ENCODE results near the gene PPP2R5D. TPM values are rescaled to one million over a fixed set of nuclear protein-coding genes. Genes with fewer than 3 reads are reported as not detected.

Gene PPP2R5D
- 29.1 and 35.0 TPM in 2 replicates for total RNA-seq (2014; rRNA removed; shearing (Covaris generic))
- 35.6 and 39.5 TPM in 2 replicates for total RNA-seq (2022)
- Bru-seq, nascent RNA = percentile 53 among the genes with signal in this experiment
- BruChase-seq, experiment 1, labeled RNA remaining after a 6-hour chase = percentile 68 among the genes with signal in this experiment
- BruChase-seq, experiment 2, labeled RNA remaining after a 2-hour chase = percentile 63 among the genes with signal in this experiment
- long read RNA-seq, transcript PPP2R5D-208 (16 exons, 3,044 nt) = major isoform, 21 of 45 reads
- long read RNA-seq, partial matches to known transcripts = 10 of 45 reads
- long read RNA-seq, other reads (novel, unspliced or antisense) = 10 of 45 reads

DNA sequence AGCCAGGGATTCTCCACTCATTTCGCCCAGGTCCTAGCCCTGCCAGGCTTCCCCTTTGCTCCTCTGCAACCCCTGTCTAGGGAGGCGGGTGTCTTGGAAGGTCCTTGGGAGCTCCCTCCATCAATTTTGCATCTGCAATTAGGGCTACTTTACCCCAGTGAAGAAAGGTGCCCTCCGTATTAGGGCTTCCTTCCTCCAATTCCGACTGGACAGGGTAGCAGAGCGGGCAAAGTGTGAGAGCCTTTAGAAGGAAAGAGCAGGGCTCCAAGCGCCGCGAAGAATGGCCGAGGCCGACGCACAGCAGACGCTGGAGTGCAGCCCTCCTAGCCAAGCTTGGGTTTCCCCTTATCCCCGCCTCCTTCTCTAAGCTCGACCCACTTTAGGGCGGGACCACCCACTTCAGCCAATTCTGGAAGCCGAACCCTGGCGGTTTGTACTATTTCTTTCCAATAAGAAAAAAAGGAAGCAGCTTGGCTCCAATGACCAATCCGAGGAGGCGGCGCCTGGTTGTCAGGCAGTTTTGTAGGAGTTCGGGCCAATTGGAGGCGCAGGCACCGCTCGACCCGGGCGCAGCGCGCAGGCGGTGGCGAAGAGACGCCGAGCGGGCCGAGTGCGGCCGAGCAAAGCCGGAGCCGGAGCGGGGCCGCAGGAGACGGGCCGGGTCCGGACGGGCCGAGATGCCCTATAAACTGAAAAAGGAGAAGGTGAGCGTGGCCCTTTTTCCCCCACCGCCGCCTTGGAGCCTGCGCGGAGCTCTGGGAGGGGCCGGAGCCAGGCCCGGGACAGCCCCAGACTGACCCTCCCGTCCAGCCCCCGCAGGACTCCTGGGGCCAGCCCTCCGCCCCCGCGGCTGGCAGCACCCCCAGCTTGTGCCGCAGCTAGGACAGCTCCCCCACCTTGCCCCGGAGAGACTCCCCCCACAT, at the start of gene PPP2R5D:
PPP2R5D (plus strand) TSS at position 570 of the 923 bp plus-strand sequence; CDS start at position 678, 108 bp downstream.
- Histone ChIP-seq H3K9me2 (ENCODE audit: insufficient read depth, low read length) (no peaks in the 10 kb centered on the region), H3K79me2 (ENCODE audit: insufficient read depth, low read depth, low read length) (peaks cover 7% of the 10 kb centered on the region; the same call in 1 of the 2 replicates), H2AFZ (ENCODE audit: low read length) (peak within 1 kb of the TSS; percentile 94), H4K20me1 (ENCODE audit: insufficient read depth, low read length) (no peaks in the 10 kb centered on the region), H3K27ac (ENCODE audit: low read depth, low read length, poor library complexity, severe bottlenecking) (peak within 1 kb of the TSS; percentile 35), H3K4me2 (ENCODE audit: low read length) (peak within 1 kb of the TSS; percentile 98), H3K4me1 (ENCODE audit: insufficient read depth, low read length, poor library complexity, severe bottlenecking) (peaks cover 24% of the 10 kb centered on the region), H3K36me3 (ENCODE audit: insufficient read depth, low read length) (peaks cover under 1% of the 10 kb centered on the region; the same call in 1 of the 2 replicates), H3K9me3 (ENCODE audit: low read length) (no peaks in the 10 kb centered on the region), H3K4me3 (ENCODE audit: low read depth, low read length, poor library complexity, severe bottlenecking) (peak within 1 kb of the TSS; percentile 88)
- TF ChIP-seq EZH2phosphoT487 (IDR thresholded peaks at IDR 0.05; ENCODE audit: borderline replicate concordance, low read depth, low read length) = no peak
- TF ChIP-seq, protein P1, sequence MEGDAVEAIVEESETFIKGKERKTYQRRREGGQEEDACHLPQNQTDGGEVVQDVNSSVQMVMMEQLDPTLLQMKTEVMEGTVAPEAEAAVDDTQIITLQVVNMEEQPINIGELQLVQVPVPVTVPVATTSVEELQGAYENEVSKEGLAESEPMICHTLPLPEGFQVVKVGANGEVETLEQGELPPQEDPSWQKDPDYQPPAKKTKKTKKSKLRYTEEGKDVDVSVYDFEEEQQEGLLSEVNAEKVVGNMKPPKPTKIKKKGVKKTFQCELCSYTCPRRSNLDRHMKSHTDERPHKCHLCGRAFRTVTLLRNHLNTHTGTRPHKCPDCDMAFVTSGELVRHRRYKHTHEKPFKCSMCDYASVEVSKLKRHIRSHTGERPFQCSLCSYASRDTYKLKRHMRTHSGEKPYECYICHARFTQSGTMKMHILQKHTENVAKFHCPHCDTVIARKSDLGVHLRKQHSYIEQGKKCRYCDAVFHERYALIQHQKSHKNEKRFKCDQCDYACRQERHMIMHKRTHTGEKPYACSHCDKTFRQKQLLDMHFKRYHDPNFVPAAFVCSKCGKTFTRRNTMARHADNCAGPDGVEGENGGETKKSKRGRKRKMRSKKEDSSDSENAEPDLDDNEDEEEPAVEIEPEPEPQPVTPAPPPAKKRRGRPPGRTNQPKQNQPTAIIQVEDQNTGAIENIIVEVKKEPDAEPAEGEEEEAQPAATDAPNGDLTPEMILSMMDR (conservative IDR thresholded peaks at IDR 0.05; ENCODE audit: low read length) = no peak
- ChIA-PET POLR2A (interaction anchor here (0.5 to 2.1 kb wide), 21 partner anchors 12 to 533 kb away, joined by 3 to 17 read pairs (median 4); partner anchors contain the start of genes CNPY3, CUL7, KLHDC3 and MEA1), CTCF (ENCODE audit: unreplicated experiment) (interaction anchor here (1.0 kb wide), 2 partner anchors 19 to 159 kb away, joined by 3 to 4 read pairs; no protein-coding TSS in a partner anchor)
- no TSS peak for BruUV-seq (replicated peaks)
- intact Hi-C loops (cut with micrococcal nuclease; ENCODE audit: unreplicated experiment) = loop anchor here (1.0 kb wide), 1 partner anchor 55 kb away; the partner anchor contains the start of gene CNPY3
- DNase-seq (ENCODE audit: low spot score) = peak; percentile 99

DNA sequence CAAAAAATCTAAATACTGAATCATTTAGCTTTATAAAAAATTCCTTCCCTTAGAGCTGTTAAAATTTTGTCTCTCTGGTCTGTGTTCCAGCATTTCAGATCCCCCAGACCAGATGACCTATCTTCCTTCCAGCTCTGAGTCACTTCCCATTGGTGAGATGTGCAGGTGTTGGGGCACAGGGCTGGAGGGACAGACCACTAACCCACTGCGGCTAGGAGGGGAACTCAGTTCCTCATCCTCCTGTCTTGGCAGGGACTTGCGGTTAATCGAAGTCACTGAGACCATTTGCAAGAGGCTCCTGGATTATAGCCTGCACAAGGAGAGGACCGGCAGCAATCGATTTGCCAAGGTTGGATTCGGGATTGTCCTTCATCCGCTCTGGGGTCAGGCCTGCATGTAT, 49.0 kb upstream of the PPP2R5D start:
- no peak for TF ChIP-seq EZH2phosphoT487 (IDR thresholded peaks at IDR 0.05; ENCODE audit: borderline replicate concordance, low read depth, low read length)
- TF ChIP-seq, protein P1 (conservative IDR thresholded peaks at IDR 0.05; ENCODE audit: low read length) = no peak
- no peak overlapping the region for H3K4me3 ChIP-seq (ENCODE audit: low read depth, low read length, poor library complexity, severe bottlenecking)
- no peaks in the 10 kb centered on the region for H3K9me3 ChIP-seq (ENCODE audit: low read length)
- no peak overlapping the region for H3K4me2 ChIP-seq (ENCODE audit: low read length)
- CTCF ChIA-PET (ENCODE audit: unreplicated experiment) = no interaction called here
- no peak overlapping the region for H2AFZ ChIP-seq (ENCODE audit: low read length)
- no TSS peak for BruUV-seq (replicated peaks)
- peaks cover 25% of the 10 kb centered on the region for H4K20me1 ChIP-seq (ENCODE audit: insufficient read depth, low read length)
- H3K79me2 ChIP-seq (ENCODE audit: insufficient read depth, low read depth, low read length) = peaks cover 54% of the 10 kb centered on the region
- no peaks in the 10 kb centered on the region for H3K9me2 ChIP-seq (ENCODE audit: insufficient read depth, low read length)
- intact Hi-C loops (cut with micrococcal nuclease; ENCODE audit: unreplicated experiment) = no loop called here
- H3K27ac ChIP-seq (ENCODE audit: low read depth, low read length, poor library complexity, severe bottlenecking) = no peak overlapping the region
- POLR2A ChIA-PET = interaction anchor here (0.5 to 1.2 kb wide), 4 partner anchors 11 to 635 kb away, joined by 3 to 6 read pairs (median 3); no protein-coding TSS in a partner anchor
- H3K4me1 ChIP-seq (ENCODE audit: insufficient read depth, low read length, poor library complexity, severe bottlenecking) = peaks cover 25% of the 10 kb centered on the region
- DNase-seq (ENCODE audit: low spot score) = no peak
- H3K36me3 ChIP-seq (ENCODE audit: insufficient read depth, low read length) = peaks cover 97% of the 10 kb centered on the region
